HL-60 (cell line): ENCODE measurements around the gene CNDP1.

Source experiments
- CTCF ChIP-seq: IDR thresholded peaks from one replicate; pipeline ENCODE4 v1.5.1; 2011; ENCODE audit warnings: low read length, control low read depth, inconsistent platforms; ENCODE audit not compliant: insufficient read depth
- GABPA ChIP-seq: IDR thresholded peaks from 2 replicates; pipeline ENCODE4 v1.6.1; 2012; ENCODE audit warnings: low read depth
- POLR2AphosphoS5 ChIP-seq: IDR thresholded peaks from 2 replicates; pipeline ENCODE4 v1.6.1; 2012; ENCODE audit warnings: low read depth
- REST ChIP-seq: IDR thresholded peaks from 2 replicates; pipeline ENCODE4 v1.6.1; 2012; ENCODE audit warnings: low read depth; ENCODE audit not compliant: insufficient replicate concordance
- SPI1 ChIP-seq: IDR thresholded peaks from 2 replicates; pipeline ENCODE4 v1.6.1; 2012; ENCODE audit warnings: low read depth, mild to moderate bottlenecking, borderline replicate concordance

- TF ChIP-seq CTCF: no peak
- TF ChIP-seq POLR2AphosphoS5: no peak
- no peak for TF ChIP-seq GABPA
- TF ChIP-seq REST: no peak
- no peak for TF ChIP-seq SPI1
These were observed 16.6 kb downstream of the CNDP1 start for GRCh38 chr18:74550886-74551285.
